HG02623 (cell line): ENCODE measurements around the gene ZBTB42.
"Not testable (repeated sequence)": the region's sequence is repeated elsewhere in the genome, so short reads cannot be mapped to it uniquely, and the experiment has no call there.

Experiments
- ATAC-seq: cut with Tn5 transposase; IDR thresholded peaks from one replicate; pipeline ENCODE4 v1.9.1; 2021; ENCODE audit warnings: moderate library complexity; ENCODE audit not compliant: unreplicated experiment

Gene ZBTB42

GRCh38 chr14:104830781-104831180, 29.9 kb downstream of the ZBTB42 start:
- no peak for ATAC-seq

DNA sequence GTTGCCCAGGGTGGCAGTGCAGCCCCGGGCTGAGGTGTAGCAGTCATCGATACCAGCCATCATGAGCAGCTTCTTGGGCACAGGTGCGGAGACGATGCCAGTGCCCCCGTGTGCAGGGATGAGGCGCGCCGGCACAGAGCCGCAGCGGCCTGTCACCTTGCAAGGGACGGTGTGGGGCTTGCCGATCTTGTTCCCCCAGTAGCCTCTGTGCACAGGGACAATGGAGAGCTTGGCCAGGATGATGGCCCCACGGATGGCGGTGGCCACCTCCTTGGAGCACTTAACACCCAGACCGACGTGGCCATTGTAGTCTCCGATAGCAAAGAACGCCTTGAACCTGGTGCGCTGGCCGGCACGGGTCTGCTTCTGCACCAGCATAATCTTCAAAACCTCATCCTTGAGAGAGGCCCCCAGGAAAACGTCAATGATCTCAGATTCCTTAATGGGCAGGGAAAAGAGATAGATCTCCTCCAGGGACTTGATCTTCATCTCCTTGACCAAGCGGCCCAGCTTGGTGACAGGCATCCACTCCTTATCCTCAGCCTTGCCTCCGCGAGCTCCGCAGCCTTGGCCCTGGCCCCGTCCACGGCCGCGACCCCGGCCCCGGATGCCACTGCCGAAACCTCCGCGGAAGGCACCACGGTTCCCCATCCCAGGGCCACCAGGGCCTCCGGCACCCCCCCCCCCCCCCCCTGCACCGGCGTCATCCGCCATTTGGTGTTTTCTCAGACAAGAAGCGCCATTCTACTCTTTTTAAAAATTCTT, 35.5 kb downstream of the ZBTB42 start:
- not testable (repeated sequence) for ATAC-seq

GRCh38 chr14:104841730-104842129, 40.8 kb downstream of the ZBTB42 start:
- no peak for ATAC-seq

DNA sequence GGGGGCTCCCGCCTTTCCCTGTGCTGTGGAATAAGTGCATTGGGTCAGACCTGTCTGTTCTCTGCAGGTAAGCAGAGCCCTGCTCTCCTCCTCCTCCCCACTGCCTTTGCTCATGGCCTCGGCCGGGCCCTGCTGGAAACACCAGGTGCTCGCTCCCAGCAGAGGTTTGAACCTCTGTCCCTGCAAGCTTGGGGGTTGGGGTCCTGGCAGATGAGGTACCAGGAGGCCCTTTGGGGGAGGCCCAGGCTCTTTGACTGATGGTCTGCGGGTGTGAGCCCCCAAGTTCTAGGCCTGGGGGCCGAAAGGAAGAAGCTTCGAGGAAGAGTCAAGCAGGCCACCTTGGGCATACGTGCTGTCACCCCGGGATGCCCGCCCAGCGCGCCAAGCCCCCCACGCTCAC, 42.1 kb downstream of the ZBTB42 start:
- no peak for ATAC-seq

DNA sequence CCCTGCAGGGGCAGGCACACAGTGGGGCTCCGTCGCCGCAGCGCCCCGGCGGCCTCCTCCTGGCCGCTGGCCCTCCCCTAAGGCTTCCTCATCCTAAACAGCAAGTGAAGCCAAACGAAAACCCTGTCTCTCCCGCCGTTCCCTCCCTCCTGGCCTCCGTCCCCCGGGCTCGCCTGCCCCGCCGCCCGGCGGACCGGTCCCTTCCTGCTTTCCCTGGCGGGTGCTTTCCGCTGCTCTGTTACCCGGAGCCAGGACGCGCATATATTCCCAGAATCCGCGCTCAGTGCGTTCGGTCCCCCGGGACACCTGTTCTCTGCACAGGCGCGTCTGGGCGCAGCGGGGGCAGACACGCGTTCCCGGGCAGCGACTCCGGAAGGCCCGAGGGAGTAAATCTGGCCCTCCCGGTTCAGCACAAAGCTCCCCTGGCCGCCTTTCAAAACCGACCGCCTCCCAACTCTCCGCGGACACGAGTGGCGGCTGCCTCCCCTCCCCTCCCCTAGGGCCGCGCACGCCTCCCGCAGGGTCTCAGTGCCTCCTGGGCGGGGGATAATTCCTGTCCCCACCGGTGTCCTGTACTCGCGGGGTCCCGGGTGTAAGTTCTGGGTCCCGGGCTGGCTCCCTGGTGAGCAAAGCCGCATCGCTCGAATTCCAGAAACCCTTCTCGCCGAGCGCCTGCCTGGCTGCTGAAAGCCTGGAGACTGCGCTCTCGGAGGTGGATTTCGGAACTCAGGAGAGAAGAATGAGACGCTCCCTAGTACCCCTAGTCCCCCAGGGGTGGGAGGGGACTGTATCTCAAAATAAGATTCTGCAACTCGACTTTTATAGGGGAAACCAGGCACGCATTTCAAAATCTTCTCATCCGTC, 42.8 kb downstream of the ZBTB42 start:
- ATAC-seq, result no peak

GRCh38 chr14:104844306-104845032, 43.6 kb downstream of the ZBTB42 start:
- no peak for ATAC-seq

- no peak for ATAC-seq
Observed at GRCh38 chr14:104845033-104845666, 44.2 kb downstream of the ZBTB42 start.

- ATAC-seq, result no peak
Observed at GRCh38 chr14:104845834-104846441, 45.0 kb downstream of the ZBTB42 start.

- no peak for ATAC-seq
Observed at GRCh38 chr14:104852280-104852663, 51.4 kb downstream of the ZBTB42 start.
